ENCODE measurements around the gene FARP2. TPM values are rescaled to one million over a fixed set of nuclear protein-coding genes. Genes with fewer than 3 reads are reported as not detected.

FARP2 gene
- total RNA-seq, 4 donors from 2014 or later: 27.6 to 44.0 (median 35.9) TPM

GRCh38 chr2:241459520-241459919 lies 103.4 kb downstream of the FARP2 start:
- Histone ChIP-seq H3K4me3 (no peak overlapping the region), H3K36me3 (peaks cover 0 to 24% of the 10 kb centered on the region in 2 donors), H3K27me3 (no peaks in the 10 kb centered on the region), H3K9me3 (no peaks in the 10 kb centered on the region), H3K4me1 (no peaks in the 10 kb centered on the region), H3K27ac (no peak overlapping the region)
- ATAC-seq: no peak
- WGBS, 2 donors (ENCODE audit: low coverage in 1 of 2): no CpG with 5 or more reads among the region's 13 CpGs
- TF ChIP-seq POLR2AphosphoS5 (IDR thresholded peaks at IDR 0.05): no peak

DNA sequence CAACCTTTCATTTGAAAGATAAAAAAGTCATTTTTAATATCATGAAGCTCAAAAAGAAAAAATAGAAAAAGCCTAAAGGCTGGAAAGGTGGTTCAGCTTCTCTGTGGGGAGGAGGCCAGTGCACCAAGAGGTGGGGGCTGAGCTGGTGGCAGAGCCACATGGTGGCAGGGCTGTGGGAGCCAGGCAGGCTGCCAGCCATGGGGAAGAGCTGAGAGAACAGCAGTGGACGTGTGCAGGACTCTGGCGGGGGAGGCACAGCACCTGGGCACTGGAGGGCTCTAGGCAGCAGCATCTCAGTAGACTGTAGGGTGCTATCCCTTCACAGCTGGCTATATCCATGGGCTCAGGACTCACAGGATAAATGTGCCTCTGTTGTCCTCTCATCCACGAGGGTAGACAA lies 104.5 kb downstream of the FARP2 start:
- no peak for ATAC-seq
- H3K4me1 ChIP-seq: no peaks in the 10 kb centered on the region
- TF ChIP-seq, protein P1, sequence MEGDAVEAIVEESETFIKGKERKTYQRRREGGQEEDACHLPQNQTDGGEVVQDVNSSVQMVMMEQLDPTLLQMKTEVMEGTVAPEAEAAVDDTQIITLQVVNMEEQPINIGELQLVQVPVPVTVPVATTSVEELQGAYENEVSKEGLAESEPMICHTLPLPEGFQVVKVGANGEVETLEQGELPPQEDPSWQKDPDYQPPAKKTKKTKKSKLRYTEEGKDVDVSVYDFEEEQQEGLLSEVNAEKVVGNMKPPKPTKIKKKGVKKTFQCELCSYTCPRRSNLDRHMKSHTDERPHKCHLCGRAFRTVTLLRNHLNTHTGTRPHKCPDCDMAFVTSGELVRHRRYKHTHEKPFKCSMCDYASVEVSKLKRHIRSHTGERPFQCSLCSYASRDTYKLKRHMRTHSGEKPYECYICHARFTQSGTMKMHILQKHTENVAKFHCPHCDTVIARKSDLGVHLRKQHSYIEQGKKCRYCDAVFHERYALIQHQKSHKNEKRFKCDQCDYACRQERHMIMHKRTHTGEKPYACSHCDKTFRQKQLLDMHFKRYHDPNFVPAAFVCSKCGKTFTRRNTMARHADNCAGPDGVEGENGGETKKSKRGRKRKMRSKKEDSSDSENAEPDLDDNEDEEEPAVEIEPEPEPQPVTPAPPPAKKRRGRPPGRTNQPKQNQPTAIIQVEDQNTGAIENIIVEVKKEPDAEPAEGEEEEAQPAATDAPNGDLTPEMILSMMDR (IDR thresholded peaks at IDR 0.05): no peak
- TF ChIP-seq EP300 (IDR thresholded peaks at IDR 0.05) (no peak), POLR2A (IDR thresholded peaks at IDR 0.05) (no peak), POLR2AphosphoS5 (IDR thresholded peaks at IDR 0.05) (no peak)

DNA sequence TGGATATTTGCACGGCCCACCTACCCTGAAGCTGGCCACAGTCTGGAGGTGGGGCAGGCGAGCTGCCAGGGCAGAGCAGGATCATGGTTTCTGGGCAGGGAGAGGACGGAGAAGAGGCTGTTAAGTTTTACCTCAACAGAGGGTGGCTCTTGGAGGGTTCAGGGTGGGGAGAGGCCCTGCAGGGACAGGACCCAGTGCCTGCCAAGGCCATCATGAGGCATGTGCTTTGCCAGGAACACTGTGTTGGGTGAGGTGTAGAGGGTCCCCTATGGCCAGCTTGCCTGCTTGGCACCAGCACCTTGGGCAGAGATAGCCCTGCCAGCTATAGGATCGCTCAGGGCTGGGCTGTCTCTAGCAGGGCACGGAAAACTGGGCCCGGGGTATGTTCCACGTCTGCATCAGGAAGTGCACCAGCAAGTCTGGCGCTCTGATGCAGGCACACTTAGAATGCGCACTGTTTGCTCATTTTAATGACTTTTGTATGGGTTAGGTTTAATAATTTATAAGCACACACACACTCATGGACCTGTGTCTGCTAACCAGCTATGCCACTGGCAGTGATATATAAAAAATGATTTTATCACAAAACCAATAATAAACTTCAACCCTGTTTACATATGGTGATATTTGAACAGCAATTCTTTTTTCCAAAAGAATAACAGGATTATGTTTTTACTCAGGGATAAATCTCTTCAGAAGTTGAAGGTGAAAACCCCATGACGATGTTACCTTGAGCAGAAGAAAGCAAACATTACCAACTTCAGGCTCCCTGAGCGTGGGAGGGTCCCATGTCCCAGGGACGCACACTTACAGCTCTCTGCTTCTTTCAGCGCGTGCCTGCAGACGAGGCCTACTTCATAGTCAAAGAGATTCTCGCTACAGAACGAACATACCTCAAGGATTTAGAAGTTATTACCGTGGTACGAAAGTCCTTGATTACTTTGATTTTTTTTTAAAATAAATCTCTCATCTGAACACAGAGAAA lies 105.9 kb downstream of the FARP2 start:
- H3K4me1 ChIP-seq: no peaks in the 10 kb centered on the region
- no peaks in the 10 kb centered on the region for H3K9me3 ChIP-seq
- WGBS, 2 donors (ENCODE audit: low coverage in 1 of 2): 91 to 92% methylated on average over 11 to 14 of the region's 19 CpGs
- no peak overlapping the region for H3K27ac ChIP-seq
- H3K27me3 ChIP-seq: no peaks in the 10 kb centered on the region
- TF ChIP-seq, protein P1 (IDR thresholded peaks at IDR 0.05): no peak
- TF ChIP-seq POLR2A (IDR thresholded peaks at IDR 0.05) (no peak), EP300 (IDR thresholded peaks at IDR 0.05) (no peak), POLR2AphosphoS5 (IDR thresholded peaks at IDR 0.05) (no peak)
- no peak overlapping the region for H3K4me3 ChIP-seq
- ATAC-seq: no peak
- peaks cover 0 to 42% of the 10 kb centered on the region in 2 donors for H3K36me3 ChIP-seq

More for the DNA sequence above, 104.5 kb downstream of the FARP2 start:
- H3K27ac ChIP-seq: no peak overlapping the region
- H3K36me3 ChIP-seq: peaks cover 0 to 34% of the 10 kb centered on the region in 2 donors
- no peak overlapping the region for H3K4me3 ChIP-seq
- H3K27me3 ChIP-seq: no peaks in the 10 kb centered on the region
- WGBS, 2 donors (ENCODE audit: low coverage in 1 of 2): 66 to 72% methylated on average over 2 to 3 of the region's 3 CpGs
- H3K9me3 ChIP-seq: no peaks in the 10 kb centered on the region

DNA sequence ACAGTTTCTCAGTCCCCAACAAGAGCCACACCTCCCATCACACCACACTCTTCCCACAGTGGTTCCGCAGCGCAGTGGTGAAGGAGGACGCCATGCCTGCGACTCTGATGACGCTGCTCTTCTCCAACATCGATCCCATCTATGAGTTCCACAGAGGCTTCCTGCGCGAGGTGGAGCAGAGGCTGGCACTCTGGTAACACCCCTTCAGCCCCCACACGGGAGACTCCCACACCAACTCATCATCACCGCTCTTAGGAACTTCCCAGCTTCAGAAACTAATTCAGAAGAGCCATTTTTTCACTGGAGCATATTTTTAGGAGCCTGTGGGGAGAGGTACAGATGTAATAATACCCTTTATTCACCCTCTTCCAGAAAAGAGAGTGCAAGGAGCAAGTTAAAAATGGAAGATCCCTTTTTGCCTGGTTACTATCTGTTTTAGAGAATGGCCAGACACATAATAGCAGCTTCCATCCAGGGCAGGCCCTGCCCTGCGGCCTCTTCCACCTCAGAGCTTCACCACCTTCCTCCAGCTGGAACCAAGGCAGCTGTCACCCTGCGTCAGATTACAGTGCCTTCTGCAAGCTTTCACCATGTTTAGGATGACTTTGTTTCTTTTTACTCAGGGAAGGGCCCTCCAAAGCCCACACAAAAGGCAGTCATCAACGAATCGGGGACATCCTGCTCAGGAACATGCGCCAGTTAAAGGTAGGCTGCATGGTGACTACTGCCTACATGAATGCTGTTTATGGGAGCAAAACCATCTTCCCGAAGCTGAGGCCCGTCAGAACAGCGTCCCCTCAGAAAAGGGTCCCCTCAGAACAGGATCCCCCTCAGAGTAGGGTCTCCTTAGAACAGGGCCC lies 107.4 kb downstream of the FARP2 start:
- Histone ChIP-seq H3K27ac (no peak overlapping the region), H3K36me3 (peaks cover 0 to 47% of the 10 kb centered on the region in 2 donors), H3K9me3 (no peaks in the 10 kb centered on the region), H3K4me1 (no peaks in the 10 kb centered on the region), H3K27me3 (no peaks in the 10 kb centered on the region), H3K4me3 (no peak overlapping the region)
- TF ChIP-seq EP300 (IDR thresholded peaks at IDR 0.05) (no peak), POLR2AphosphoS5 (IDR thresholded peaks at IDR 0.05) (no peak), POLR2A (IDR thresholded peaks at IDR 0.05) (no peak)
- TF ChIP-seq, protein P1 (IDR thresholded peaks at IDR 0.05): no peak
- no peak for ATAC-seq
- 82 to 85% methylated on average over 2 to 4 of the region's 18 CpGs for WGBS, 2 donors (ENCODE audit: low coverage in 1 of 2)

DNA sequence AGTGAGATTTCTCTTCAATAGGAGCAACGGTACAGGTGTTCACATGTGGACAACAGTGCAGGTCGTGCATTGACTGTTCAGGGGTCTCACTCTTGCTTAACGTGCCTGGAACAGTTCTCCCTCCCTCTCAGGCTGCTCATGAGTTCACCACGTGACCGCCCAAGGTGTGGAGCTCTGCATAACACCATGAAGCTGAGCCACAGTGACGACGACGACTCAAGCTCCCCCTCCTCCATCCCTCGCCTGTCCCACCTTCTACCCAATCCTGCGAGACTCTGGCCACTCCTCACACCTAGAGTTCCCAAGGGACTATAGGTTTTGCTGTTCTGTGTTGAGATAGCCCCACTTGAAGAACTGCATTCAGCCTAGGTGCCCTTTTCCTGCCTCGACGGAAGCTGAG lies 109.5 kb downstream of the FARP2 start:
- no peak for TF ChIP-seq POLR2AphosphoS5 (IDR thresholded peaks at IDR 0.05)
- TF ChIP-seq, protein P1 (IDR thresholded peaks at IDR 0.05): no peak
- no peak for TF ChIP-seq EP300 (IDR thresholded peaks at IDR 0.05)
- TF ChIP-seq POLR2A (IDR thresholded peaks at IDR 0.05): no peak

More for the DNA sequence above, 109.5 kb downstream of the FARP2 start:
- Histone ChIP-seq H3K4me1 (no peaks in the 10 kb centered on the region), H3K9me3 (no peaks in the 10 kb centered on the region), H3K27me3 (no peaks in the 10 kb centered on the region), H3K27ac (no peak overlapping the region), H3K36me3 (peaks cover 0 to 59% of the 10 kb centered on the region in 2 donors), H3K4me3 (no peak overlapping the region)
- no peak for ATAC-seq
- 65 to 82% methylated on average over 2 to 4 of the region's 12 CpGs for WGBS, 2 donors (ENCODE audit: low coverage in 1 of 2)
